AG10803 (cell line): ENCODE data around the gene SEZ6L2.
A peak's percentile ranks its signal among the peaks of the same experiment; 100 is the strongest.
"Not testable (repeated sequence)": the region's sequence is repeated elsewhere in the genome, so short reads cannot be mapped to it uniquely, and the experiment has no call there.

ENCODE experiments used
- DNase-seq: peaks from one replicate; pipeline ENCODE4 v3.0.0; 2010; ENCODE audit warnings: low read depth
- H3K4me3 ChIP-seq: 2 replicates; pipeline ENCODE4 v1.5.1; 2011; ENCODE audit warnings: mild to moderate bottlenecking, low read length, control low read depth
- TF ChIP-seq, protein P1 (sequence below): conservative IDR thresholded peaks from 2 replicates; pipeline ENCODE4 v1.5.1; 2011; ENCODE audit warnings: mild to moderate bottlenecking, low read length, control low read depth, inconsistent platforms

SEZ6L2 gene

DNA sequence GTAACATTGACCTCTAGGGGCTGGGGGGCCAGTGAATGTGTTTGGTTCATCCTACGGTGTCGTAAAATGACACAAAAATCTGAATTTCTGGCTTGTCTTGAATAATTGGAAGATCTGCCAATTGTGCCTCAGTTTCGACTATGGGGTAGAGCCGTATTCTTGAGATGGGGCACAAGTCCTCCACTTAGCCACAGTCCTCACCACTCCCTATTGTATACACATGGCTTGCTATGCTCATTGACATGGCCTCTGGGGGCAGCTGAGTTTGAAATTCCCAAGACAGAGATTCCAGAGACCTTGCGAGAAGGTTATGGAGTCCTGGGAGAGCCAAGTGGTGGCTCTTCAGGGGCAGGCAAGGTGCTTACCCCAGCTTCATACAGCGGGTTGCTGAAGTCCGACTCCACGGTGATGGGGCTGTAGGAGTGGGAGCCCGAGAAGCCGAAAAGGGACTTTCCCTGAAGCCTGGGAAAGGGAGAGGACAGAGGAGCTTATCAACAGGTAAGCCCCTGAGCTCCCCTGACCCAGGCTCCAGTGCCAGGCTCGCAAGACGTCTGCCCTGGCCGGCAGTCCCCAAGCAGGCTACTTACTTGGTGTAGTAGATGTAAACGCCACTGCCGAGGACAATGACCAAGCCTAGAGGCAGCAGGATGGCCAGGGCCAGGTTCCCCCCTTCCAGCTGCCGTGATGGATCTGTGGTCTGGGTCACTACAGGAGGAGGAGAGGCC, 27.4 kb downstream of the SEZ6L2 start:
- H3K4me3 ChIP-seq = no peak overlapping the region
- TF ChIP-seq, protein P1, sequence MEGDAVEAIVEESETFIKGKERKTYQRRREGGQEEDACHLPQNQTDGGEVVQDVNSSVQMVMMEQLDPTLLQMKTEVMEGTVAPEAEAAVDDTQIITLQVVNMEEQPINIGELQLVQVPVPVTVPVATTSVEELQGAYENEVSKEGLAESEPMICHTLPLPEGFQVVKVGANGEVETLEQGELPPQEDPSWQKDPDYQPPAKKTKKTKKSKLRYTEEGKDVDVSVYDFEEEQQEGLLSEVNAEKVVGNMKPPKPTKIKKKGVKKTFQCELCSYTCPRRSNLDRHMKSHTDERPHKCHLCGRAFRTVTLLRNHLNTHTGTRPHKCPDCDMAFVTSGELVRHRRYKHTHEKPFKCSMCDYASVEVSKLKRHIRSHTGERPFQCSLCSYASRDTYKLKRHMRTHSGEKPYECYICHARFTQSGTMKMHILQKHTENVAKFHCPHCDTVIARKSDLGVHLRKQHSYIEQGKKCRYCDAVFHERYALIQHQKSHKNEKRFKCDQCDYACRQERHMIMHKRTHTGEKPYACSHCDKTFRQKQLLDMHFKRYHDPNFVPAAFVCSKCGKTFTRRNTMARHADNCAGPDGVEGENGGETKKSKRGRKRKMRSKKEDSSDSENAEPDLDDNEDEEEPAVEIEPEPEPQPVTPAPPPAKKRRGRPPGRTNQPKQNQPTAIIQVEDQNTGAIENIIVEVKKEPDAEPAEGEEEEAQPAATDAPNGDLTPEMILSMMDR = no peak
- no peak for DNase-seq

DNA sequence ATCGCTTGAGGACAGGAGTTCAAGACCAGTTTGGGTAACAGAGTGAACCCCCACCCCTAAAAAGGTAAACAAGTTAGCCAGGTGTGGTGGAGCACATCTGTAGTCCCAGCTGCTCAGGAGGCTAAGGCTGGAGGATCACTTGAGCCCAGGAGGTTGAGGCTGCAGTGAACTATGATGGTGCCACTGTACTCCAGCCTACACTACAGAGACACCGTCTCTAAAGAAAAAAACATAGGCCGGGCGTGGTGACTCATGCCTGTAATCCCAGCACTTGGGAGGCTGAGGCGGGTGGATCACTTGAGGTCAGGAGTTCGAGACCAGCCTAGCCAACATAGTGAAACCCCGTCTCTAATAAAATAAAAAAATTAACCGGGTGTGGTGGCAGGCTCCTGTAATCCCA, 30.3 kb downstream of the SEZ6L2 start:
- H3K4me3 ChIP-seq, DNase-seq: not testable (repeated sequence)

DNA sequence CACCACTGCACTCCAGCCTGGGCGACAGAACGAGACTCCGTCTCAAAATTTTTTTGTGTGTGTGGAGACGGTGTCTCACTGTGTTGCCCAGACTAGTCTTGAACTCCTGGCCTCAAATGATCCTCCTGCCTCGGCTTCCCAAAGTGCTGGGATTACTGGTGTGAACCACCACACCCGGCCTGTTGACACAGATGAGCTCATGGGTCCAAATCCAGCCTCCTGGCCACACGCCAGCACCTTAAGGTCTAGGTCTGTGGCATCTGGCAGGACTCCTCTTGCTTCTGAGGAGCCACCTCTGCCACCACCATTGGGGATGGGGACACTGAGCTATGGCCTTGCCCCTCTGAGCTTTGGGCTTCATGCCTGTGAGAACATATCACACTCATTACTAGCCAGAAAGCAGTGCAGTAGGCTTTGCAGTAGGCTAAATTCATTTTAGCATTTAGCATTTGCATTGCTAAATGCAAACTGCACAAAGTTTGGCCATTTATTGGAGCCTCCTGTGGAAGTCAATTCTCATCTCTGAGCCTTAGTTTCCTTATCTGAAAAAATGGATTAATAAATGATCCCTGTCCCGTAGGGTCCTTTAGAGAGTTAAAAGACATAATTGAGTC, 30.8 kb downstream of the SEZ6L2 start:
- TF ChIP-seq, protein P1 = no peak
- no peak for DNase-seq
- H3K4me3 ChIP-seq = no peak overlapping the region

DNA sequence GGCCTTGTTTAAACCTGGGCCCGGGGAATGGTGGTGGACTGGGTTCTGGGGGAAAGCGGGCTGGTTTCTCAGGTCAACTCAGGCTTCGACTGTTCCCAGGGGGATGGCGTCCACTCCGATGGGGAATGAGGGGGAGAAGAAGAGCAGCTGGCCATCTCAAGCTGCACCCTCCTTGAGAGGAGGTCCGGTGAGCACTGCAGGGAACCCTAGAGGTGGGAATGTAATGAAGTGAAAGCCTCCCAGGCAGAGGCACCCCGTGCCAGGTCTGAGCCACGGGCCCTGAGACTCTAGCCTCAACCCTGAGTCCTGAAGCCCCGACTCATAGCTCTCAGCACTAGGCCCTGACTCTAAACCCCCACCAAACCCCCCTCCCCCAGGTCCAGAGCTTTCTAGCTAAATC, 35.1 kb downstream of the SEZ6L2 start:
- TF ChIP-seq, protein P1 = no peak
- no peak overlapping the region for H3K4me3 ChIP-seq
- no peak for DNase-seq

DNA sequence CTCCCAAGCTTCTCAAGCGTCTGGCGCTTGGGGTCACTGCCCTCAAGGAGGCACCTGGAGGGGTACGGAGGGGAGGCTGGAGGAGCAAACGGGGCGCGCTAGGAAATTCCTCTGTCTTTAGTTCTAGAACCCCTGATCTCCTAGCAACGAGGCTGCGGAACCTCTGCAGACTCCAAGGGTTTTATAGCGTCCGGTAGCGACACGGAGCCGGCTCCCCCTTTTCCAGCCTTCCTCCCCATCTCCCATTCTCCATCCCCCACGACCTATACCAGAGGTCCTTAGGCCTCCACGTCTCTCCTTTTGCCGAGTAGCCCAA, 35.7 kb downstream of the SEZ6L2 start:
- no peak for DNase-seq
- TF ChIP-seq, protein P1 = no peak
- peak overlapping the region; percentile 31 for H3K4me3 ChIP-seq

DNA sequence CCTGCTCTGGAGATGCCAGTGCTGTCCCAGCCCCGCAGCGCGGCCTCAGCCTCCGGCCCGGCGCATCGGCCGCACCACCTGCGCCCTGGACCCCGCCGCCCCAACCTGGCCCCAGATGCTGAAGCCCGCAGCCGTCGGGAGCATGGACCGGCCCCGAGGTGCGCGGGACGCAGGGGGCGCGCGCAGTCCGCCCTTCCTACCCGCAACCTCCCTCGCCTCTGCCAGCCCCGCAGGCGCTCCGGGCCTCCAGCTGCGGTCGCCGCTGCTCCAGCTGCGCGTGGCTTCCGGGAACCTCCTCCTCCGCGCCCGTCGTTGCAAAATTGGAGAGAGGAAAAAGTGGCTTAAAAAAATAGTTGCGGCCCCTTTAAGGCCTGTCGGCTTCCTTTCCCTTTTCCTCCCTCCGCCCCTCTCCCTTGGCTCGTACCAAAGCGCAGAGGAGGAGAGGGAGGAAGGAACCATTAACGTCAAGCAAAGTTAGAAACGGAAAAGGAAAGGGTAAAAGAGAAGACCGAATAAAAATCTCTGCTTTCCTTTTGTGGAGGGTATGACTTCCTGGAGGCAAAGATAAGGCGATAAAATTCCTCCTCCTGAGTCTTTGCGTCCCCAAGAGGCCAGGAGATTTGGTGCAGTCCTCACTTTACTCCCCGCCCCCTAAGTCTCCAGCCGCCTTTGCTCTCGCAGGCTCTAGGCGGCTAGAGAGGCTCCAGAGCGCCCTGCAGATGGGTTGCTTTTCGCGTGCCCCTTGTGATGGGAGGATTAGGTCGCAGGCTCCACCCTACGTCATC, 36.3 kb downstream of the SEZ6L2 start, which contains the start of gene CDIPT:
TSS of gene CDIPT (minus strand) at position 343 of the 785 bp plus-strand sequence. CDS start 369 bp downstream, outside the sequence.
- DNase-seq = peak; percentile 97
- TF ChIP-seq, protein P1 = peak; percentile 73

DNA sequence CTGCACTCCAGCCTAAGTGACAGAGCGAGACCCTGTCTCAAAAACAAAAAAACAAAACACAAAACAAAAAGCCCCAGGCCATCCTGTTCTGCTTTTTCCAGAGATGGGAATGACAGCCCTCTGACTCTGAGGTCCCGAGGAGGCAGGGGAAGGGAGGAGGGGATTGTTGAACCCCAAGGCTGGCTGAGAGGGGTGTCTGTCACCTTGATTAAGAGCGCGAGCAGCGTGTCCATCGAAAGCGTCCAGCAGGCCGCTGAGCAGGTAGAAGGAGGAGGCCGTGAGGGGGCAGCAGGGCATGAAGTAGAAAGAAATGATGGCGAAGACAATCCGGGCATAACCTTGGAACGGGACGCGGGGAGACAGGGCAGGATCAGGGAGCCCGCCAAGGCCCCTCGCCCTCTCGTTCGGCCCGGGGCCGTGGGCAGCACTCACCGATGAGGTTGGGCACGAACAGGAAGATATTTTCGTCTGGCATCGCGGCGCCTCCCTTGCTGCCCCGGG, 36.9 kb downstream of the SEZ6L2 start:
- DNase-seq = no peak
- TF ChIP-seq, protein P1 = peak; percentile 35
- H3K4me3 ChIP-seq = peak overlapping the region; percentile 86

More for the DNA sequence above, 36.3 kb downstream of the SEZ6L2 start, which contains the start of gene CDIPT:
- peak within 1 kb of the TSS; percentile 86 for H3K4me3 ChIP-seq
